Stimulated activated CD4-positive, alpha-beta T cell treated with anti-CD3 and anti-CD28 coated beads, Interleukin-2, amount 100 ng/mL, for 48 hours (primary cell): ENCODE results near the gene FRMD3.

Experiments used
- DNase-seq, 2 donors: peaks; one replicate each; pipeline ENCODE4 v3.0.0-alpha.2; 2020

FRMD3 gene

GRCh38 chr9:83472221-83472665 lies 66.0 kb downstream of the FRMD3 start:
- DNase-seq: no peak

- no peak for DNase-seq
These were observed 67.0 kb downstream of the FRMD3 start for GRCh38 chr9:83471241-83471640.

GRCh38 chr9:83469722-83470121 lies 68.5 kb downstream of the FRMD3 start:
- no peak for DNase-seq

- no peak for DNase-seq
These were observed 69.4 kb downstream of the FRMD3 start for GRCh38 chr9:83468821-83469220.

GRCh38 chr9:83466877-83467276 lies 71.3 kb downstream of the FRMD3 start:
- no peak for DNase-seq

- no peak for DNase-seq
These were observed 71.8 kb downstream of the FRMD3 start for GRCh38 chr9:83466351-83466750.

GRCh38 chr9:83459830-83460229 lies 78.4 kb downstream of the FRMD3 start:
- no peak for DNase-seq

- no peak for DNase-seq
These were observed 79.7 kb downstream of the FRMD3 start for GRCh38 chr9:83458530-83458929.

GRCh38 chr9:83457005-83457404 lies 81.2 kb downstream of the FRMD3 start:
- DNase-seq: no peak

GRCh38 chr9:83456226-83456625 lies 82.0 kb downstream of the FRMD3 start:
- no peak for DNase-seq

- DNase-seq: no peak
These were observed 84.1 kb downstream of the FRMD3 start for GRCh38 chr9:83454076-83454475.

GRCh38 chr9:83451308-83451707 lies 86.9 kb downstream of the FRMD3 start:
- DNase-seq: no peak

- DNase-seq: no peak
These were observed 88.2 kb downstream of the FRMD3 start for GRCh38 chr9:83449983-83450382.

- no peak for DNase-seq
These were observed 89.0 kb downstream of the FRMD3 start for GRCh38 chr9:83449166-83449565.

GRCh38 chr9:83448626-83449025 lies 89.6 kb downstream of the FRMD3 start:
- no peak for DNase-seq

- no peak for DNase-seq
These were observed 90.8 kb downstream of the FRMD3 start for GRCh38 chr9:83447351-83447750.

- no peak for DNase-seq
These were observed 92.4 kb downstream of the FRMD3 start for GRCh38 chr9:83445703-83446265.

- no peak for DNase-seq
These were observed 94.1 kb downstream of the FRMD3 start for GRCh38 chr9:83444110-83444509.

GRCh38 chr9:83441390-83441789 lies 96.8 kb downstream of the FRMD3 start:
- no peak for DNase-seq

GRCh38 chr9:83440641-83441040 lies 97.6 kb downstream of the FRMD3 start:
- DNase-seq: no peak

- no peak for DNase-seq
These were observed 102.9 kb downstream of the FRMD3 start for GRCh38 chr9:83435301-83435700.

GRCh38 chr9:83434254-83434653 lies 103.9 kb downstream of the FRMD3 start:
- no peak for DNase-seq

- no peak for DNase-seq
These were observed 104.4 kb downstream of the FRMD3 start for GRCh38 chr9:83433846-83434245.

GRCh38 chr9:83432877-83433550 lies 105.2 kb downstream of the FRMD3 start:
- no peak for DNase-seq

GRCh38 chr9:83432104-83432627 lies 106.0 kb downstream of the FRMD3 start:
- no peak for DNase-seq
